Measurements from ENCODE around the gene LUC7L.

- TF ChIP-seq CTCF (IDR thresholded peaks at IDR 0.05; ENCODE audit: low read depth, low read length, poor library complexity, severe bottlenecking) (no peak), EZH2phosphoT487 (IDR thresholded peaks at IDR 0.05; ENCODE audit: borderline replicate concordance, low read length) (no peak)
Observed at GRCh38 chr16:189604-190186, 39.6 kb downstream of the LUC7L start.

Data from DOHH2 (cell line).